ENCODE results near the gene MLLT1. TPM values are rescaled to one million over a fixed set of nuclear protein-coding genes. Genes with fewer than 3 reads are reported as not detected.

The MLLT1 gene
- total RNA-seq, 1 experiment from 2014 or later: 54.9 TPM

- Histone ChIP-seq H3K9me3 (ENCODE audit: control insufficient read depth, low read depth, low read length) (no peaks in the 10 kb centered on the region), H4K91ac (ENCODE audit: insufficient read length, low read depth, low read length) (no peak overlapping the region), H2AFZ (ENCODE audit: low read length) (no peak overlapping the region), H3K9ac (ENCODE audit: extremely low read depth, insufficient read length, low read length) (no peak overlapping the region), H4K8ac (replicated peaks; ENCODE audit: insufficient read length, low read depth, low read length) (no peak overlapping the region), H3K23me2 (ENCODE audit: insufficient read length, low read depth, low read length, poor library complexity, severe bottlenecking) (no peaks in the 10 kb centered on the region), H3K4me1 (ENCODE audit: insufficient read depth, low read length) (no peaks in the 10 kb centered on the region), H3K27ac (ENCODE audit: insufficient read length, low read depth, low read length) (no peak overlapping the region), H4K5ac (ENCODE audit: insufficient read length, low read depth, low read length) (no peak overlapping the region), H3K79me2 (ENCODE audit: insufficient read depth, low read length) (no peaks in the 10 kb centered on the region), H3K4me2 (ENCODE audit: insufficient read depth, insufficient read length, low read length) (no peak overlapping the region), H2BK5ac (ENCODE audit: insufficient read length, low read length) (no peak overlapping the region), H3K27me3 (ENCODE audit: insufficient read depth, low read length) (no peaks in the 10 kb centered on the region), H2AK5ac (ENCODE audit: insufficient read length, low read length) (no peak overlapping the region), H3K14ac (ENCODE audit: insufficient read depth, low read length) (no peak overlapping the region), H3K4ac (ENCODE audit: low read depth, low read length) (no peak overlapping the region), H3T11ph (ENCODE audit: low read length) (no peak overlapping the region), H4K20me1 (ENCODE audit: control insufficient read depth, insufficient read depth, insufficient read length) (no peaks in the 10 kb centered on the region), H3K56ac (ENCODE audit: insufficient read length, low read depth, low read length) (no peak overlapping the region), H2BK120ac (ENCODE audit: low read depth, low read length, poor library complexity, severe bottlenecking) (no peak overlapping the region), H2BK12ac (ENCODE audit: insufficient read length, low read depth, low read length) (no peak overlapping the region), H3K23ac (ENCODE audit: insufficient read length, low read depth, low read length) (no peak overlapping the region), H3K79me1 (ENCODE audit: insufficient read depth, low read depth, low read length, poor library complexity, severe bottlenecking) (no peaks in the 10 kb centered on the region), H2BK15ac (ENCODE audit: low read depth, low read length) (no peak overlapping the region), H2BK20ac (ENCODE audit: low read depth, low read length, poor library complexity, severe bottlenecking) (no peak overlapping the region), H3K18ac (ENCODE audit: insufficient read length, low read depth, low read length) (no peak overlapping the region)
- peaks cover 0 to 2% (median 0%) of the 10 kb centered on the region in 3 experiments; a peak in 2 of 7 replicates for H3K36me3 Mint-ChIP-seq (ENCODE audit: insufficient read depth in 1 of 3, low read depth in 3 of 3)
- H3K27ac Mint-ChIP-seq: no peak overlapping the region
- peaks cover 47% of the 10 kb centered on the region for H3K27me3 Mint-ChIP-seq (ENCODE audit: low read depth)
- DNase-seq: no peak
- no peak overlapping the region for H3K4me3 Mint-ChIP-seq
- peaks cover 27 to 81% of the 10 kb centered on the region in 2 experiments for H3K9me3 Mint-ChIP-seq
- TF ChIP-seq CTCF (conservative IDR thresholded peaks at IDR 0.05): no peak
- WGBS (ENCODE audit: extremely low coverage, insufficient read length, low lambda C conversion rate): no CpG with 5 or more reads among the region's 3 CpGs
- no peaks in the 10 kb centered on the region for H3K4me1 Mint-ChIP-seq
These were observed 107.5 kb downstream of the MLLT1 start for GRCh38 chr19:6172074-6172863.
